ENCODE data around the gene CAPN3. TPM values are rescaled to one million over a fixed set of nuclear protein-coding genes. Genes with fewer than 3 reads are reported as not detected.

Gene CAPN3
- total RNA-seq, 2 donors from 2014 or later: 19.8 to 37.0 TPM

DNA sequence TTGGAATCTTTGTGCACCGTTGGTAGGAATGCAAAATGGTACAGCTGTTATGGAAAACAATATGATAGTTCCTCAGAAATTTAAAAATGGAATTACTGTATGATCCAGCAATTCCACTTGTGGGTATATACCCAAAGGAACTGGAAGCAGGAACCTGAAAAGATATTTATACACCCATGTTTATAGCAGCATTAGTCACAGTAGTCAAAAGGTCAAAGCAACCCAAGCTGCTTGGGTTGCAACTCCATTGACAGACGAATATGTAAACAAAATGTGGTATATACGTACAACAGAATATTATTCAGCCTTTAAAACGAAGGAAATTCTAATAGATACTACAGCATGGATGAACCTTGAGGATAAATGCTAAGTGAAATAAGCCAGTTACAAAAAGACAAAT is 35.0 kb upstream of the CAPN3 start:
- no peak overlapping the region for H3K27ac ChIP-seq
- DNase-seq (ENCODE audit: low spot score) (no peak), ATAC-seq (ENCODE audit: insufficient number of reproducible peaks, low FRiP score, low read depth) (no peak)
- H3K4me1 ChIP-seq (ENCODE audit: control insufficient read depth in 1 of 2, low read depth in 2 of 2): no peaks in the 10 kb centered on the region
- TF ChIP-seq, protein P1, sequence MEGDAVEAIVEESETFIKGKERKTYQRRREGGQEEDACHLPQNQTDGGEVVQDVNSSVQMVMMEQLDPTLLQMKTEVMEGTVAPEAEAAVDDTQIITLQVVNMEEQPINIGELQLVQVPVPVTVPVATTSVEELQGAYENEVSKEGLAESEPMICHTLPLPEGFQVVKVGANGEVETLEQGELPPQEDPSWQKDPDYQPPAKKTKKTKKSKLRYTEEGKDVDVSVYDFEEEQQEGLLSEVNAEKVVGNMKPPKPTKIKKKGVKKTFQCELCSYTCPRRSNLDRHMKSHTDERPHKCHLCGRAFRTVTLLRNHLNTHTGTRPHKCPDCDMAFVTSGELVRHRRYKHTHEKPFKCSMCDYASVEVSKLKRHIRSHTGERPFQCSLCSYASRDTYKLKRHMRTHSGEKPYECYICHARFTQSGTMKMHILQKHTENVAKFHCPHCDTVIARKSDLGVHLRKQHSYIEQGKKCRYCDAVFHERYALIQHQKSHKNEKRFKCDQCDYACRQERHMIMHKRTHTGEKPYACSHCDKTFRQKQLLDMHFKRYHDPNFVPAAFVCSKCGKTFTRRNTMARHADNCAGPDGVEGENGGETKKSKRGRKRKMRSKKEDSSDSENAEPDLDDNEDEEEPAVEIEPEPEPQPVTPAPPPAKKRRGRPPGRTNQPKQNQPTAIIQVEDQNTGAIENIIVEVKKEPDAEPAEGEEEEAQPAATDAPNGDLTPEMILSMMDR (IDR thresholded peaks at IDR 0.05): no peak
- no peak overlapping the region for H3K4me3 ChIP-seq
- no peaks in the 10 kb centered on the region for H3K9me3 ChIP-seq
- H3K36me3 ChIP-seq: peaks cover 11% of the 10 kb centered on the region
- H3K27me3 ChIP-seq (replicated peaks; ENCODE audit: insufficient read depth): no peaks in the 10 kb centered on the region

GRCh38 chr15:42329161-42329560 is 30.1 kb upstream of the CAPN3 start:
- DNase-seq (ENCODE audit: low spot score) (no peak), ATAC-seq (ENCODE audit: insufficient number of reproducible peaks, low FRiP score, low read depth) (no peak)
- no peak overlapping the region for H3K27ac ChIP-seq
- H3K9me3 ChIP-seq: no peaks in the 10 kb centered on the region
- no peaks in the 10 kb centered on the region for H3K4me1 ChIP-seq (ENCODE audit: control insufficient read depth in 1 of 2, low read depth in 2 of 2)
- peaks cover 12% of the 10 kb centered on the region for H3K36me3 ChIP-seq
- H3K4me3 ChIP-seq: no peak overlapping the region
- no peaks in the 10 kb centered on the region for H3K27me3 ChIP-seq (replicated peaks; ENCODE audit: insufficient read depth)
- TF ChIP-seq, protein P1 (IDR thresholded peaks at IDR 0.05): no peak

GRCh38 chr15:42329992-42330391 is 29.3 kb upstream of the CAPN3 start:
- TF ChIP-seq, protein P1 (IDR thresholded peaks at IDR 0.05): no peak
- H3K36me3 ChIP-seq: peaks cover 13% of the 10 kb centered on the region
- ATAC-seq (ENCODE audit: insufficient number of reproducible peaks, low FRiP score, low read depth): no peak

DNA sequence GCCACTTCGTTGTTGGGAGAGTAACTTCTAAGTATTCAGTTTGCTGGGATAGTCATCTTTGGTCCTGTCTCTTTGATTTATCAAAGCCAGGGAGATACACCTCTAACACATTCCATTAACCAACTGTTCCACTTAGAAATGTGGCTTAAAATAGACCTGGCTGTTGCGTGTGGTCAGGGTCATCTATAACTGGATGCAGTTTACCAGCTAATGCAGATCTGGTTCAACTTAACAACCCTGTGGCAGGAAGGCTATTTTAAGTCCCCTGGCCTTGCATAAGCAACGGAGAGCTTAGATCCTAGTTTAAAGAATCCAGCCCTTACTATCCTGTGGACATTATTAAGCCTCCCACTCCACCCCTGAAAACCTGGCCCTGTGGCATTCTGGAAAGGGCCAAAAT is 28.1 kb upstream of the CAPN3 start:
- ATAC-seq (ENCODE audit: insufficient number of reproducible peaks, low FRiP score, low read depth): no peak

More at GRCh38 chr15:42329992-42330391, 29.3 kb upstream of the CAPN3 start:
- no peak overlapping the region for H3K4me3 ChIP-seq
- peaks cover 3% of the 10 kb centered on the region for H3K9me3 ChIP-seq
- DNase-seq (ENCODE audit: low spot score): no peak
- H3K27me3 ChIP-seq (replicated peaks; ENCODE audit: insufficient read depth): no peaks in the 10 kb centered on the region
- H3K27ac ChIP-seq: no peak overlapping the region
- H3K4me1 ChIP-seq (ENCODE audit: control insufficient read depth in 1 of 2, low read depth in 2 of 2): no peaks in the 10 kb centered on the region

GRCh38 chr15:42332331-42332730 is 27.0 kb upstream of the CAPN3 start:
- DNase-seq (ENCODE audit: low spot score): no peak
- Histone ChIP-seq H3K27ac (no peak overlapping the region), H3K4me1 (ENCODE audit: control insufficient read depth in 1 of 2, low read depth in 2 of 2) (no peaks in the 10 kb centered on the region), H3K9me3 (peaks cover 7% of the 10 kb centered on the region), H3K36me3 (peaks cover 12% of the 10 kb centered on the region), H3K4me3 (no peak overlapping the region), H3K27me3 (replicated peaks; ENCODE audit: insufficient read depth) (no peaks in the 10 kb centered on the region)
- TF ChIP-seq, protein P1 (IDR thresholded peaks at IDR 0.05): no peak
- no peak for ATAC-seq (ENCODE audit: insufficient number of reproducible peaks, low FRiP score, low read depth)

More for the DNA sequence above, 28.1 kb upstream of the CAPN3 start:
- Histone ChIP-seq H3K4me1 (ENCODE audit: control insufficient read depth in 1 of 2, low read depth in 2 of 2) (no peaks in the 10 kb centered on the region), H3K36me3 (peaks cover 14% of the 10 kb centered on the region), H3K9me3 (peaks cover 7% of the 10 kb centered on the region), H3K27ac (no peak overlapping the region), H3K27me3 (replicated peaks; ENCODE audit: insufficient read depth) (no peaks in the 10 kb centered on the region), H3K4me3 (no peak overlapping the region)
- TF ChIP-seq, protein P1 (IDR thresholded peaks at IDR 0.05): no peak
- DNase-seq (ENCODE audit: low spot score): no peak
